GM12878 (cell line): ENCODE results near the gene CCRL2. TPM values are rescaled to one million over a fixed set of nuclear protein-coding genes. Genes with fewer than 3 reads are reported as not detected.

ENCODE experiments used
- ETV6 ChIP-seq, 2 experiments: fragments of 450-650 bp in 1 of 2; IDR thresholded peaks in 1 of 2; conservative IDR thresholded peaks in 1 of 2; 2 replicates each; pipeline ENCODE4 v1.6.1; 2014; ENCODE audit warnings: antibody characterized with exemption in 1 of 2, borderline replicate concordance in 1 of 2, low read depth in 1 of 2, mild to moderate bottlenecking in 1 of 2, moderate library complexity in 1 of 2
- FOXM1 ChIP-seq: IDR thresholded peaks from 2 replicates; pipeline ENCODE4 v1.6.1; 2012; ENCODE audit warnings: low read depth, mild to moderate bottlenecking, inconsistent platforms, low read length, moderate library complexity
- GABPA ChIP-seq: IDR thresholded peaks from 2 replicates; pipeline ENCODE4 v1.6.1; 2014; ENCODE audit warnings: antibody characterized with exemption, low read depth, mild to moderate bottlenecking, inconsistent platforms
- JUNB ChIP-seq: IDR thresholded peaks from 2 replicates; pipeline ENCODE4 v1.6.1; 2016; ENCODE audit warnings: antibody characterized with exemption, mild to moderate bottlenecking
- PBX3 ChIP-seq: IDR thresholded peaks from 2 replicates; pipeline ENCODE4 v1.6.1; 2011; ENCODE audit warnings: mild to moderate bottlenecking, low read depth, low read length, moderate library complexity; ENCODE audit not compliant: insufficient replicate concordance
- POLR2AphosphoS5 ChIP-seq: IDR thresholded peaks from 2 replicates; pipeline ENCODE4 v1.6.1; 2011; ENCODE audit warnings: mild to moderate bottlenecking, low read length, inconsistent platforms
- PRDM15 ChIP-seq: fragments of 450-650 bp; formaldehyde crosslinking; IDR thresholded peaks from 2 replicates; pipeline ENCODE4 v1.4.0; 2020; ENCODE audit warnings: mild to moderate bottlenecking, moderate library complexity
- SREBF1 ChIP-seq: IDR thresholded peaks from 2 replicates; pipeline ENCODE4 v1.6.1; 2012; ENCODE audit warnings: mild to moderate bottlenecking, low read length
- TCF7 ChIP-seq: IDR thresholded peaks from 2 replicates; pipeline ENCODE4 v1.6.1; 2014; ENCODE audit warnings: antibody characterized with exemption, borderline replicate concordance
- WRNIP1 ChIP-seq: IDR thresholded peaks from 2 replicates; pipeline ENCODE4 v1.6.1; 2011; ENCODE audit warnings: low read depth, low read length, improper control_type of control experiment, borderline replicate concordance
- ZBTB4 ChIP-seq: fragments of 450-650 bp; formaldehyde crosslinking; IDR thresholded peaks from 2 replicates; pipeline ENCODE4 v1.4.0; 2022; ENCODE audit warnings: mild to moderate bottlenecking, moderate library complexity
- ZNF24 ChIP-seq: fragments of 450-650 bp; IDR thresholded peaks from 2 replicates; pipeline ENCODE4 v1.6.1; 2017; ENCODE audit warnings: antibody characterized with exemption, mild to moderate bottlenecking
- polyA plus RNA-seq, 11 experiments: library from polyadenylated mRNA; depleted of rRNA in 4 of 11; unstranded in 6 of 11; stranded (reverse) in 5 of 11; fragments of >200 nt; fragmentation: Nextera tagmentation in 4 of 11; fragmentation: Illumina TruSeq in 1 of 11; extraction: Ambion mirVana in 4 of 11; extraction: Trizol in 1 of 11; gene quantifications; 1 replicate in 1 of 11; 2 replicates in 10 of 11; pipeline versions ENCODE4 v1.2.1 to v1.2.3, GENCODE V29; 2011 to 2016; ENCODE audit warnings: inconsistent platforms in 2 of 11, missing spikeins in 2 of 11, low read depth in 1 of 11
- total RNA-seq, 4 experiments: library from RNA; depleted of rRNA in 3 of 4; stranded (reverse); fragments of >200 nt in 3 of 4; fragmentation: Illumina TruSeq in 1 of 4; extraction: Trizol in 1 of 4; gene quantifications; 2 replicates each; pipeline versions ENCODE4 v1.2.1 to v1.2.3, GENCODE V29; 2013 to 2021
- TF ChIP-seq, protein P1 (sequence below): fragments of 450-650 bp; IDR thresholded peaks from 2 replicates; pipeline ENCODE4 v1.6.1; 2014; ENCODE audit warnings: mild to moderate bottlenecking
- TF ChIP-seq, protein P2 (sequence below): fragments of 450-650 bp; IDR thresholded peaks from 2 replicates; pipeline ENCODE4 v1.6.1; 2017; ENCODE audit warnings: antibody characterized with exemption, mild to moderate bottlenecking, moderate library complexity

The CCRL2 gene
- total and polyA plus RNA-seq, 10 of the 15 experiments (the other 5 are each of a cell fraction or from before 2014, with no cell fraction given), result 0.04 to 2.5 (median 1.8) TPM

DNA sequence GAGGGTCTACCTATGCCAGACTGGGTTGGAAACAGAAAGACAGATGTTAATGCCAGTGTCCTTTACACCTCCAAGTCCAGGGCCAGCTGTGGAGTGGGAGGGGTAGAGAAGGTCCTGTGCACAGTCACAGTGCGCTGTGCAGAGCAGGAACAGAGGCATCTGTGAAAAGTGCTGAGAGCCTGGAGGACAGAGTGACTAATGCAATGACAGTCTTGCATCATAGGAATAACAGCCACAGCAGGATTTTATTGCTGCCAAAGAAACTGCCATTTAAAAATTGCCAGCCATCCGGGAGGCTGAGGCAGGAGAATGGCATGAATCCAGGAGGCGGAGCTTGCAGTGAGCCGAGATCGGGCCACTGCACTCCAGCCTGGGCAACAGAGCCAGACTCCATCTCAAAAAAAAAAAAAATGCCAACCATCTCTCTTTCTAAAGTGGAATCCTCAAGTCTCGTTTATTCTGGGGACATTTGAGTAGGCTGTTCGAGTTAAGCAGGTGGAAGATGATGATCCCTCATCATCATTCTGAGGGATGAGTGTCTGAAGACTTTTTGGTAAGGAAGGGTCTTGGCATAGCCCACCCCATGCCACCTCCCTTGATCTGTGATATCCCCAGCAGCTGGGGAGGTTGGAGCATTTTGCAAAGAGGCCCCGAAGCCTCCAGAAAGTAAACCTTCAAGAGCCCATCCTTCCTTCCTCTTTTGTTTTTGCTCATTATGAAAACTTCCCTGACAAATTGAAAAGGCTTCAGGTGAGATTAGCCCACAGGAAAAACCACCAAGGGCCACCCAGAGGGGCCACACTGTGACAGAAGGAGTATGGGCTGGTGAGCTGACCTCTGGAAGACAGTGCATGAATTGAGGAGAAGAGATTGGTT is 45.4 kb upstream of the CCRL2 start (continued):
- TF ChIP-seq PBX3 (no peak), POLR2AphosphoS5 (no peak), FOXM1 (peak; percentile 45), JUNB (peak; percentile 51), GABPA (no peak), ZBTB4 (CRISPR knock-in tag) (no peak), ETV6 (conservative IDR thresholded peaks at IDR 0.05 in 1 of 2, IDR thresholded peaks at IDR 0.05 in 1 of 2; ENCODE audit: borderline replicate concordance in 1 of 2, low read depth in 1 of 2) (peak in 1 of 2 experiments; percentile 75; a peak in 1 of 4 replicates), PRDM15 (no peak), SREBF1 (no peak), ZNF24 (no peak), WRNIP1 (no peak), TCF7 (no peak)
- TF ChIP-seq, protein P1, sequence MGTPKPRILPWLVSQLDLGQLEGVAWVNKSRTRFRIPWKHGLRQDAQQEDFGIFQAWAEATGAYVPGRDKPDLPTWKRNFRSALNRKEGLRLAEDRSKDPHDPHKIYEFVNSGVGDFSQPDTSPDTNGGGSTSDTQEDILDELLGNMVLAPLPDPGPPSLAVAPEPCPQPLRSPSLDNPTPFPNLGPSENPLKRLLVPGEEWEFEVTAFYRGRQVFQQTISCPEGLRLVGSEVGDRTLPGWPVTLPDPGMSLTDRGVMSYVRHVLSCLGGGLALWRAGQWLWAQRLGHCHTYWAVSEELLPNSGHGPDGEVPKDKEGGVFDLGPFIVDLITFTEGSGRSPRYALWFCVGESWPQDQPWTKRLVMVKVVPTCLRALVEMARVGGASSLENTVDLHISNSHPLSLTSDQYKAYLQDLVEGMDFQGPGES, result no peak
- TF ChIP-seq, protein P2, sequence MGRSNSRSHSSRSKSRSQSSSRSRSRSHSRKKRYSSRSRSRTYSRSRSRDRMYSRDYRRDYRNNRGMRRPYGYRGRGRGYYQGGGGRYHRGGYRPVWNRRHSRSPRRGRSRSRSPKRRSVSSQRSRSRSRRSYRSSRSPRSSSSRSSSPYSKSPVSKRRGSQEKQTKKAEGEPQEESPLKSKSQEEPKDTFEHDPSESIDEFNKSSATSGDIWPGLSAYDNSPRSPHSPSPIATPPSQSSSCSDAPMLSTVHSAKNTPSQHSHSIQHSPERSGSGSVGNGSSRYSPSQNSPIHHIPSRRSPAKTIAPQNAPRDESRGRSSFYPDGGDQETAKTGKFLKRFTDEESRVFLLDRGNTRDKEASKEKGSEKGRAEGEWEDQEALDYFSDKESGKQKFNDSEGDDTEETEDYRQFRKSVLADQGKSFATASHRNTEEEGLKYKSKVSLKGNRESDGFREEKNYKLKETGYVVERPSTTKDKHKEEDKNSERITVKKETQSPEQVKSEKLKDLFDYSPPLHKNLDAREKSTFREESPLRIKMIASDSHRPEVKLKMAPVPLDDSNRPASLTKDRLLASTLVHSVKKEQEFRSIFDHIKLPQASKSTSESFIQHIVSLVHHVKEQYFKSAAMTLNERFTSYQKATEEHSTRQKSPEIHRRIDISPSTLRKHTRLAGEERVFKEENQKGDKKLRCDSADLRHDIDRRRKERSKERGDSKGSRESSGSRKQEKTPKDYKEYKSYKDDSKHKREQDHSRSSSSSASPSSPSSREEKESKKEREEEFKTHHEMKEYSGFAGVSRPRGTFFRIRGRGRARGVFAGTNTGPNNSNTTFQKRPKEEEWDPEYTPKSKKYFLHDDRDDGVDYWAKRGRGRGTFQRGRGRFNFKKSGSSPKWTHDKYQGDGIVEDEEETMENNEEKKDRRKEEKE, result no peak
